PFSK-1 (cell line): ENCODE results near the gene SH2D3C.

ENCODE experiments used
- FOXP2 ChIP-seq: optimal IDR thresholded peaks from 2 replicates; pipeline ENCODE3; 2011; ENCODE audit warnings: borderline replicate concordance, control low read depth, inconsistent platforms; ENCODE audit not compliant: insufficient read depth; ENCODE audit errors: extremely low read length, extremely low read depth
- POLR2AphosphoS5 ChIP-seq: IDR thresholded peaks from 2 replicates; pipeline ENCODE4 v1.6.1; 2012; ENCODE audit warnings: low read depth, mild to moderate bottlenecking, control low read depth, low read length, moderate library complexity
- REST ChIP-seq, 2 experiments: IDR thresholded peaks; 2 replicates each; pipeline versions ENCODE4 v1.6.1 to v1.8.0; 2011 to 2012; ENCODE audit warnings: low read depth in 2 of 2, low read length in 2 of 2, control low read depth in 1 of 2, inconsistent platforms in 1 of 2, mild to moderate bottlenecking in 1 of 2, moderate library complexity in 1 of 2; ENCODE audit not compliant: insufficient read depth in 1 of 2
- SIN3A ChIP-seq: IDR thresholded peaks from 2 replicates; pipeline ENCODE4 v1.6.1; 2012; ENCODE audit warnings: mild to moderate bottlenecking, low read length, moderate library complexity, borderline replicate concordance; ENCODE audit not compliant: insufficient read depth
- TAF1 ChIP-seq: IDR thresholded peaks from 2 replicates; pipeline ENCODE4 v1.6.1; 2012; ENCODE audit warnings: low read length, control low read depth, borderline replicate concordance; ENCODE audit not compliant: insufficient read depth

SH2D3C gene

GRCh38 chr9:127715470-127716337 is 62.8 kb downstream of the SH2D3C start, which contains the start of the genes PTRH1 and TTC16:
Gene PTRH1 (minus strand): TSS chr9:127715663. CDS start chr9:127715639, 24 bp downstream.
Gene TTC16 (plus strand): TSS chr9:127716079. CDS start chr9:127716146, 67 bp downstream.
- no peak for TF ChIP-seq POLR2AphosphoS5
- peak; percentile 57; the same call in 1 of the 2 replicates for TF ChIP-seq SIN3A

- TF ChIP-seq REST (IDR thresholded peaks at IDR 0.05; ENCODE audit: insufficient read depth in 1 of 2, low read depth in 2 of 2, low read length in 2 of 2), result no peak
- TF ChIP-seq TAF1, result no peak
Observed at GRCh38 chr9:127714951-127715469, 63.5 kb downstream of the SH2D3C start.

- no peak for TF ChIP-seq REST (IDR thresholded peaks at IDR 0.05; ENCODE audit: insufficient read depth in 1 of 2, low read depth in 2 of 2, low read length in 2 of 2)
- TF ChIP-seq POLR2AphosphoS5, result no peak
- no peak for TF ChIP-seq FOXP2
- no peak for TF ChIP-seq TAF1
- no peak for TF ChIP-seq SIN3A
Observed at GRCh38 chr9:127714020-127714750, 64.3 kb downstream of the SH2D3C start.

GRCh38 chr9:127712867-127713266 is 65.6 kb downstream of the SH2D3C start:
- no peak for TF ChIP-seq SIN3A
- TF ChIP-seq POLR2AphosphoS5, result no peak
- TF ChIP-seq FOXP2, result no peak
- no peak for TF ChIP-seq TAF1
- TF ChIP-seq REST (IDR thresholded peaks at IDR 0.05; ENCODE audit: insufficient read depth in 1 of 2, low read depth in 2 of 2, low read length in 2 of 2), result no peak

- TF ChIP-seq POLR2AphosphoS5 (no peak), TAF1 (no peak), SIN3A (no peak)
Observed at GRCh38 chr9:127712371-127712770, 66.1 kb downstream of the SH2D3C start.
